ENCODE results near the gene NSG1. TPM values are rescaled to one million over a fixed set of nuclear protein-coding genes. Genes with fewer than 3 reads are reported as not detected.

NSG1 gene
- total RNA-seq, 1 experiment from 2014 or later: not detected

GRCh38 chr4:4428966-4429875 is 42.3 kb downstream of the NSG1 start:
- no peak overlapping the region for H3K4me2 ChIP-seq (ENCODE audit: low read length)
- 0 out of 2 replicates have a peak, but pooled peaks cover 3% of the 10 kb centered on the region for H3K4me1 ChIP-seq (ENCODE audit: insufficient read depth, low read length)
- no peaks in the 10 kb centered on the region for H4K20me1 ChIP-seq (ENCODE audit: low read length)
- BruUV-seq (replicated peaks): no TSS peak
- H3K36me3 ChIP-seq (ENCODE audit: low read depth, low read length): 0 out of 2 replicates have a peak, but pooled peaks cover 2% of the 10 kb centered on the region
- H3K4me3 ChIP-seq (ENCODE audit: low read length): no peak overlapping the region
- H3K27me3 ChIP-seq (ENCODE audit: low read length): no peaks in the 10 kb centered on the region
- H3K79me2 ChIP-seq (ENCODE audit: low read length): no peaks in the 10 kb centered on the region
- no peak overlapping the region for H3K27ac ChIP-seq (ENCODE audit: low read length)
- no peaks in the 10 kb centered on the region for H3K9me3 ChIP-seq (ENCODE audit: low read length)
- ChIA-PET POLR2A (ENCODE audit: unreplicated experiment) (no interaction called here), CTCF (no interaction called here)
- no peak for TF ChIP-seq EZH2phosphoT487 (IDR thresholded peaks at IDR 0.05; ENCODE audit: borderline replicate concordance, low read length)
- TF ChIP-seq EZH2 (IDR thresholded peaks at IDR 0.05; ENCODE audit: low read length, unreplicated experiment): no peak
- TF ChIP-seq CTCF (conservative IDR thresholded peaks at IDR 0.05; ENCODE audit: low read depth, low read length): no peak
- H3F3A ChIP-seq (ENCODE audit: low read length, unreplicated experiment): no peaks in the 10 kb centered on the region
- no peaks in the 10 kb centered on the region for H3K9me2 ChIP-seq (replicated peaks; ENCODE audit: low read length)
- intact Hi-C loops (cut with micrococcal nuclease): no loop called here
- ATAC-seq (no peak), DNase-seq (no peak)
- H3K9ac ChIP-seq (ENCODE audit: low read length): no peak overlapping the region
- H2AFZ ChIP-seq (ENCODE audit: low read length): no peak overlapping the region

- DNase-seq (peak; percentile 54), ATAC-seq (peak; percentile 82)
- no peaks in the 10 kb centered on the region for H4K20me1 ChIP-seq (ENCODE audit: low read length)
- H3F3A ChIP-seq (ENCODE audit: low read length, unreplicated experiment): no peaks in the 10 kb centered on the region
- 0 out of 2 replicates have a peak, but pooled peaks cover 3% of the 10 kb centered on the region for H3K4me1 ChIP-seq (ENCODE audit: insufficient read depth, low read length)
- H3K27ac ChIP-seq (ENCODE audit: low read length): no peak overlapping the region
- POLR2A ChIA-PET (ENCODE audit: unreplicated experiment): no interaction called here
- H3K9me3 ChIP-seq (ENCODE audit: low read length): no peaks in the 10 kb centered on the region
- no peaks in the 10 kb centered on the region for H3K79me2 ChIP-seq (ENCODE audit: low read length)
- H3K4me3 ChIP-seq (ENCODE audit: low read length): no peak overlapping the region
- 0 out of 2 replicates have a peak, but pooled peaks cover 2% of the 10 kb centered on the region for H3K36me3 ChIP-seq (ENCODE audit: low read depth, low read length)
- no peak overlapping the region for H3K4me2 ChIP-seq (ENCODE audit: low read length)
- H3K9ac ChIP-seq (ENCODE audit: low read length): no peak overlapping the region
- TF ChIP-seq CTCF (conservative IDR thresholded peaks at IDR 0.05; ENCODE audit: low read depth, low read length) (peak; percentile 71), EZH2 (IDR thresholded peaks at IDR 0.05; ENCODE audit: low read length, unreplicated experiment) (no peak)
- no peaks in the 10 kb centered on the region for H3K27me3 ChIP-seq (ENCODE audit: low read length)
- CTCF ChIA-PET: no interaction called here
- H3K9me2 ChIP-seq (replicated peaks; ENCODE audit: low read length): no peaks in the 10 kb centered on the region
- intact Hi-C loops (cut with micrococcal nuclease): no loop called here
- no TSS peak for BruUV-seq (replicated peaks)
- peak overlapping the region; percentile 57; the same call in 1 of the 2 replicates for H2AFZ ChIP-seq (ENCODE audit: low read length)
Measured at GRCh38 chr4:4430492-4431195, 43.7 kb downstream of the NSG1 start.
